GM10266 (cell line): ENCODE data around the gene NPTXR.

Experiments
- DNase-seq: peaks from one replicate; pipeline ENCODE4 v3.0.0; 2012; ENCODE audit errors: extremely low spot score
- CTCF ChIP-seq: IDR thresholded peaks from 2 replicates; pipeline ENCODE4 v1.5.1; 2012; ENCODE audit warnings: mild to moderate bottlenecking, low read depth; ENCODE audit not compliant: control insufficient read depth, insufficient read depth; ENCODE audit errors: missing control alignments

Gene NPTXR

GRCh38 chr22:38834215-38834953 lies 9.4 kb downstream of the NPTXR start:
- no peak for TF ChIP-seq CTCF
- no peak for DNase-seq

DNA sequence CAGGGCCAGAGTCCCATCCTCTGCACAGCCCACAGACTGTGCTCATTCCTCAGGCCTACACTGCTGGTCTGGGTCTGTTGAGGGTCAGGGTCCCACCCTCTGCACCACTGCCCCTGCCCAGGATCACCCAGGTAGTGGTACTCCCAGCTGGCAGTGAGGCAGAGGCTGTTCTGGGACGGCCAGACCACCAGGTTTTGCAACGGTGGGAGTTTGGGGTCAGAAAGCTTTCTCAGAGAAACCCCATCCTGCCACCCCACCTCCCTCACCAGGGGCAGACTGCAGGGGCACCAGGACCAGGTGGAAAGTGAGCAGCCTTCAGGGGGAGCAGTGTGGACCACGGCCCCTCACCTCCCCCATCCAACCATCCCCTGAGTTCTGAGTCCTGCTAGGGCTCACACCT lies 10.8 kb downstream of the NPTXR start:
- DNase-seq: no peak
- no peak for TF ChIP-seq CTCF

DNA sequence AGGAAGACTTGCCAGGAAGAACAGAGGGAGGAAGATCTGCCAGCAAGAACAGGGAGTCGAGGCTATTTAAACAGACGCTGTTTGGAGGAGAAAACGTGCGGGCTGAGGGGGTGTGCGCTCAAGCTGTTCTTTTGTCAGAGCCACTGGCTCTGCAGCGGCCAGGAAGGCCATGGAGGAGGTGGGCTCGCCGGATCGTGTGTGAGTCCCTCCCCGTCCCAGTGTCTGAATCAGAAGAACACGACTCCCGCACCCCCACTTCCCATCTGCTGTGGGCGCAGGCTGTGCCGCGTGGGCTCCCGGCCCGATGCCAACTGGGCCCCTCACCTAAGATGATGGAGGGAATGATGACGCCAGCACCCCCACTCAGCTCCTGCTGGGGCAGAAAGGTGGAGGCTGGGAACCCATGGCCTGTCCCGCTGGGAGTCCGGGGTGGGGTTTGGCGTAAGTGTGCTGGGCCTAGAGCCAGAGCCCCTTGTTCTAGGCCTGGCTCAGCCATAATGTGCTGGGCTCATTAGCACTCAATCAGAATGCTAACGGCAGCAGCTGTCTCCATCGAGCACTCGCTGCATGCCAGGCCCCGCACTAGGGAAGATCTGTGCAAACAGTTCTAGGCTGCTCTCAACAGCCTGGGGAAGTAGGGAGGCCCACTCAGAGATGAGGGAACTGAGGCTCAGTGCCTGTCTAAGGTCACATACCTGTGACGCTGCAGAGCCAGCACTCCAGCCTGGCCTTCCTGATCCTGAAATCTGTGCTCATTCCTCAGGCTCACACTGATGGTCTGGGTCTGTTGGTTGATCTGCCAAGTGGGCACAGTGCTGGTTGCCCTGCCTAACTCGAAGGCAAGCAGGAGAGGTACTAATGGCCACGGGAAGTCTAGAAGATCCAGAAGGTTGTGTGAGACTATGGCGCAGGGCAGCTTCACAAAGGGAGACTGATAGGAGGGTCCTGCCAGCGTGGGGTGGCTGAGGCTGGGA lies 11.5 kb downstream of the NPTXR start:
- no peak for DNase-seq
- TF ChIP-seq CTCF: no peak

- no peak for DNase-seq
- TF ChIP-seq CTCF: no peak
Measured at GRCh38 chr22:38831166-38831945, 12.5 kb downstream of the NPTXR start.

GRCh38 chr22:38830845-38831108 lies 13.1 kb downstream of the NPTXR start:
- no peak for DNase-seq
- TF ChIP-seq CTCF: no peak

GRCh38 chr22:38830026-38830844 lies 13.6 kb downstream of the NPTXR start:
- no peak for TF ChIP-seq CTCF
- DNase-seq: no peak
